Activated CD4-positive, alpha-beta T cell treated with anti-CD3 and anti-CD28 coated beads for 4 hours (primary cell): ENCODE data around the gene SHC2.
A peak's percentile ranks its signal among the peaks of the same experiment; 100 is the strongest.
"Not testable (repeated sequence)": the region's sequence is repeated elsewhere in the genome, so short reads cannot be mapped to it uniquely, and the experiment has no call there.

Source experiments
- DNase-seq, 2 donors: peaks; one replicate each; pipeline ENCODE4 v3.0.0-alpha.2; 2020

The SHC2 gene

GRCh38 chr19:468587-469256 lies 7.9 kb upstream of the SHC2 start:
- DNase-seq = no peak

- DNase-seq = no peak
Measured at GRCh38 chr19:467554-467953, 6.7 kb upstream of the SHC2 start.

- no peak for DNase-seq
Measured at GRCh38 chr19:465056-465816, 4.4 kb upstream of the SHC2 start.

GRCh38 chr19:464208-464545 lies 3.3 kb upstream of the SHC2 start:
- DNase-seq = no peak

GRCh38 chr19:463483-464207 lies 2.8 kb upstream of the SHC2 start:
- no peak for DNase-seq

GRCh38 chr19:461721-462551 lies 1.1 kb upstream of the SHC2 start:
- no peak for DNase-seq

GRCh38 chr19:459724-460511 lies 915 bp downstream of the SHC2 start:
- peak; percentile 7 to 20 for DNase-seq

GRCh38 chr19:458091-459042 lies 2.5 kb downstream of the SHC2 start:
- DNase-seq = no peak

- no peak for DNase-seq
Measured at GRCh38 chr19:457636-458035, 3.2 kb downstream of the SHC2 start.

- no peak for DNase-seq
Measured at GRCh38 chr19:456547-457110, 4.2 kb downstream of the SHC2 start.

- DNase-seq = no peak
Measured at GRCh38 chr19:455851-456546, 4.8 kb downstream of the SHC2 start.

GRCh38 chr19:455031-455705 lies 5.7 kb downstream of the SHC2 start:
- DNase-seq = no peak

- no peak for DNase-seq
Measured at GRCh38 chr19:453606-454005, 7.2 kb downstream of the SHC2 start.

GRCh38 chr19:452829-453228 lies 8.0 kb downstream of the SHC2 start:
- DNase-seq = no peak

- not testable (repeated sequence) for DNase-seq
Measured at GRCh38 chr19:450912-451481, 9.8 kb downstream of the SHC2 start.

GRCh38 chr19:449916-450315 lies 10.9 kb downstream of the SHC2 start:
- no peak for DNase-seq

GRCh38 chr19:447816-448560 lies 12.8 kb downstream of the SHC2 start:
- DNase-seq = no peak

GRCh38 chr19:447064-447426 lies 13.8 kb downstream of the SHC2 start:
- DNase-seq = no peak
